HepG2 (cell line): ENCODE measurements around the gene ELFN1. TPM values are rescaled to one million over a fixed set of nuclear protein-coding genes. Genes with fewer than 3 reads are reported as not detected.

Experiments used
- AHDC1 ChIP-seq: sonication (generic); formaldehyde crosslinking; IDR thresholded peaks from 2 replicates; pipeline ENCODE4 v1.5.1; 2020; ENCODE audit warnings: mild to moderate bottlenecking, missing genetic modification reagents, borderline replicate concordance
- EEA1 ChIP-seq: sonication (generic); formaldehyde crosslinking; IDR thresholded peaks from 2 replicates; pipeline ENCODE4 v1.5.1; 2020; ENCODE audit warnings: mild to moderate bottlenecking, missing genetic modification reagents, borderline replicate concordance
- FOXO1 ChIP-seq: sonication (generic); formaldehyde crosslinking; IDR thresholded peaks from 2 replicates; pipeline ENCODE4 v1.4.0; 2020; ENCODE audit warnings: missing genetic modification reagents
- GZF1 ChIP-seq: sonication (generic); formaldehyde crosslinking; IDR thresholded peaks from 2 replicates; pipeline ENCODE4 v1.5.1; 2020; ENCODE audit warnings: mild to moderate bottlenecking, missing genetic modification reagents
- MLXIP ChIP-seq: sonication (generic); formaldehyde crosslinking; IDR thresholded peaks from 2 replicates; pipeline ENCODE4 v1.9.0; 2021; ENCODE audit warnings: missing genetic modification reagents, borderline replicate concordance
- PCBP2 ChIP-seq: fragments of 200-400 bp; formaldehyde crosslinking; optimal IDR thresholded peaks from 2 replicates; pipeline ENCODE3; 2018; ENCODE audit warnings: low read length, low read depth; ENCODE audit not compliant: poor library complexity, severe bottlenecking
- TIGD3 ChIP-seq: sonication (generic); formaldehyde crosslinking; IDR thresholded peaks from 2 replicates; pipeline ENCODE4 v1.5.1; 2020; ENCODE audit warnings: mild to moderate bottlenecking, missing genetic modification reagents, borderline replicate concordance
- UBTF ChIP-seq: sonication (generic); formaldehyde crosslinking; IDR thresholded peaks from 2 replicates; pipeline ENCODE4 v1.4.0; 2020; ENCODE audit warnings: mild to moderate bottlenecking, missing genetic modification reagents
- ZMYM2 ChIP-seq: sonication (generic); formaldehyde crosslinking; IDR thresholded peaks from 2 replicates; pipeline ENCODE4 v1.8.0; 2022; ENCODE audit warnings: mild to moderate bottlenecking, missing genetic modification reagents
- ZNF225 ChIP-seq: sonication (generic); formaldehyde crosslinking; IDR thresholded peaks from 2 replicates; pipeline ENCODE4 v1.4.0; 2020; ENCODE audit warnings: mild to moderate bottlenecking, missing genetic modification reagents
- ZNF530 ChIP-seq: sonication (generic); formaldehyde crosslinking; IDR thresholded peaks from 2 replicates; pipeline ENCODE4 v1.5.0; 2020; ENCODE audit warnings: low read depth, mild to moderate bottlenecking, missing genetic modification reagents
- ZNF574 ChIP-seq: sonication (generic); formaldehyde crosslinking; IDR thresholded peaks from 2 replicates; pipeline ENCODE4 v1.4.0; 2020; ENCODE audit warnings: missing genetic modification reagents
- ZNF577 ChIP-seq: sonication (generic); formaldehyde crosslinking; IDR thresholded peaks from 2 replicates; pipeline ENCODE4 v1.4.0; 2020; ENCODE audit warnings: mild to moderate bottlenecking, low read depth, missing genetic modification reagents, borderline replicate concordance
- polyA plus RNA-seq, 8 experiments: library from polyadenylated mRNA; depleted of rRNA in 3 of 8; stranded (reverse) in 7 of 8; unstranded in 1 of 8; fragments of >200 nt; fragmentation: Illumina TruSeq in 4 of 8; extraction: Trizol in 4 of 8; gene quantifications; 2 replicates each; pipeline versions ENCODE4 v1.2.1 to v1.2.3, GENCODE V29; 2011 to 2016; ENCODE audit warnings: low read depth in 4 of 8, missing spikeins in 1 of 8, mixed read lengths in 1 of 8; ENCODE audit not compliant: insufficient read depth in 1 of 8
- total RNA-seq, 5 experiments: library from RNA; depleted of rRNA; stranded (reverse); fragments of >200 nt; fragmentation: Illumina TruSeq; extraction: Trizol; gene quantifications; 2 replicates each; pipeline ENCODE4 v1.2.3, GENCODE V29; 2016; ENCODE audit warnings: low read depth in 1 of 5

The ELFN1 gene
- total and polyA plus RNA-seq, 2 of the 13 experiments (the other 11 are each of a cell fraction or from before 2014, with no cell fraction given), result 0.13 to 0.18 TPM

- TF ChIP-seq AHDC1 (CRISPR knock-in tag), result no peak
- TF ChIP-seq PCBP2, result no peak
- no peak for TF ChIP-seq ZNF577 (CRISPR knock-in tag)
- no peak for TF ChIP-seq ZNF225
- TF ChIP-seq ZNF530 (CRISPR knock-in tag), result no peak
- TF ChIP-seq MLXIP (CRISPR knock-in tag), result no peak
- no peak for TF ChIP-seq TIGD3 (CRISPR knock-in tag)
- no peak for TF ChIP-seq FOXO1 (CRISPR knock-in tag)
- TF ChIP-seq UBTF (CRISPR knock-in tag), result no peak
- TF ChIP-seq ZMYM2, result no peak
- TF ChIP-seq GZF1 (CRISPR knock-in tag), result no peak
- TF ChIP-seq ZNF574 (CRISPR knock-in tag), result no peak
- TF ChIP-seq EEA1 (CRISPR knock-in tag), result no peak
- TF ChIP-seq, all 625 proteins: peak for 0
These were observed 6.5 kb downstream of the ELFN1 start (continued) for GRCh38 chr7:1676550-1677078.
